ENCODE measurements around the gene ACAA1. TPM values are rescaled to one million over a fixed set of nuclear protein-coding genes. Genes with fewer than 3 reads are reported as not detected.

ACAA1 gene
- total and polyA plus RNA-seq, 9 of the 15 experiments (the other 6 are each of a cell fraction or from before 2014, with no cell fraction given), result 4.0 to 88.9 (median 57.2) TPM

DNA sequence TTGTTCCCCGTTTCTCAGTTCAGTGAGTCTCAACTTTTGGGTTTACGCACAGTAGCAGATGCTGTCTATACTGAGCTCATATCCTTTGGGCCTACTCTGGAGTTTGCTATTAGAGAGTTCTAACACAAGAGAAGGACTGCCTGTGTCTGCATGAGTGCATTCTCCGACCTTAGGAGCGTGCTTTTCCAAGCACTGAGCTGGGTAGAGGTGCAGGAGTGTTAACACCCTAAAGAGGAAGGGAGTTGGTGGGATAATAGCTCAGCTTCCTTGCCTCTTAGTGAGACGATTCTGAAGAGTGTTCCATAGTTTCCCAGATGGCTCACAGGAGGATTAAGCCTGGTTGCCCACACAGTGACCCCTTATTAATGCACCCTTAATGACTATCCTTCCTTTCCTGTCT lies 21.5 kb upstream of the ACAA1 start:
- no peaks in the 10 kb centered on the region for H3K27me3 ChIP-seq (ENCODE audit: control insufficient read depth in 2 of 2, insufficient read depth in 2 of 2, low read length in 2 of 2)
- no peak overlapping the region for H3K4me2 ChIP-seq (ENCODE audit: insufficient read depth, low read length)
- no peaks in the 10 kb centered on the region for H3K9me3 ChIP-seq (replicated peaks; ENCODE audit: control insufficient read depth, insufficient read depth, low read depth, low read length)
- TF ChIP-seq HSF4 (CRISPR knock-in tag; IDR thresholded peaks at IDR 0.05; ENCODE audit: borderline replicate concordance) (no peak), SRSF3 (IDR thresholded peaks at IDR 0.05; ENCODE audit: insufficient read depth, low read length) (no peak), FOXJ3 (CRISPR knock-in tag; IDR thresholded peaks at IDR 0.05) (no peak), GTF2A2 (tag; IDR thresholded peaks at IDR 0.05) (no peak), ZEB2 (IDR thresholded peaks at IDR 0.05) (no peak), TCF7 (IDR thresholded peaks at IDR 0.05; ENCODE audit: borderline replicate concordance) (no peak), ZNF124 (CRISPR knock-in tag; IDR thresholded peaks at IDR 0.05) (no peak), SREBF1 (IDR thresholded peaks at IDR 0.05; ENCODE audit: borderline replicate concordance, low read depth, low read length) (no peak), ZNF77 (CRISPR knock-in tag; IDR thresholded peaks at IDR 0.05) (no peak), GATAD2A (IDR thresholded peaks at IDR 0.05) (no peak), ERF (CRISPR knock-in tag; IDR thresholded peaks at IDR 0.05) (no peak), NFIC (IDR thresholded peaks at IDR 0.05) (no peak)
- TF ChIP-seq, protein P1, sequence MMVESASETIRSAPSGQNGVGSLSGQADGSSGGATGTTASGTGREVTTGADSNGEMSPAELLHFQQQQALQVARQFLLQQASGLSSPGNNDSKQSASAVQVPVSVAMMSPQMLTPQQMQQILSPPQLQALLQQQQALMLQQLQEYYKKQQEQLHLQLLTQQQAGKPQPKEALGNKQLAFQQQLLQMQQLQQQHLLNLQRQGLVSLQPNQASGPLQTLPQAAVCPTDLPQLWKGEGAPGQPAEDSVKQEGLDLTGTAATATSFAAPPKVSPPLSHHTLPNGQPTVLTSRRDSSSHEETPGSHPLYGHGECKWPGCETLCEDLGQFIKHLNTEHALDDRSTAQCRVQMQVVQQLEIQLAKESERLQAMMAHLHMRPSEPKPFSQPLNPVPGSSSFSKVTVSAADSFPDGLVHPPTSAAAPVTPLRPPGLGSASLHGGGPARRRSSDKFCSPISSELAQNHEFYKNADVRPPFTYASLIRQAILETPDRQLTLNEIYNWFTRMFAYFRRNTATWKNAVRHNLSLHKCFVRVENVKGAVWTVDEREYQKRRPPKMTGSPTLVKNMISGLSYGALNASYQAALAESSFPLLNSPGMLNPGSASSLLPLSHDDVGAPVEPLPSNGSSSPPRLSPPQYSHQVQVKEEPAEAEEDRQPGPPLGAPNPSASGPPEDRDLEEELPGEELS (CRISPR knock-in tag; IDR thresholded peaks at IDR 0.05; ENCODE audit: borderline replicate concordance), result no peak
- no peak overlapping the region for H3K27ac ChIP-seq (ENCODE audit: extremely low read depth, low read depth, low read length)
- BruUV-seq (replicated peaks), result no TSS peak
- WGBS (ENCODE audit: insufficient coverage, low coverage, missing lambda C conversion rate), result 28% methylated on average over 5 of the region's 5 CpGs
- no peaks in the 10 kb centered on the region for H3K9me1 ChIP-seq (ENCODE audit: control insufficient read depth, insufficient read depth, low read length)
- peaks cover 3 to 9% of the 10 kb centered on the region in 2 experiments; a peak in 3 of 5 replicates for H3K4me1 ChIP-seq (replicated peaks in 1 of 2; ENCODE audit: control insufficient read depth in 2 of 2, insufficient read depth in 2 of 2, low read length in 2 of 2)
- ChIA-PET CTCF (ENCODE audit: low intra/inter-chr PET ratio) (no interaction called here), POLR2A (interaction anchor here (0.6 to 2.2 kb wide), 5 partner anchors 8 to 456 kb away, joined by 3 to 8 read pairs (median 3); no protein-coding TSS in a partner anchor)
- FAIRE-seq (no peak), DNase-seq (ENCODE audit: extremely low read depth in 1 of 4, low spot score in 3 of 4) (no peak), ATAC-seq (peak; percentile 21; the same call in 2 of the 3 replicates)
- peak overlapping the region; percentile 56 for H2AFZ ChIP-seq (ENCODE audit: low read depth, low read length)
- H3K4me3 ChIP-seq, result no peak overlapping the region
- no peaks in the 10 kb centered on the region for H4K20me1 ChIP-seq (replicated peaks; ENCODE audit: control insufficient read depth, insufficient read depth, low read length)
- no peak overlapping the region for H3K9ac ChIP-seq (ENCODE audit: insufficient read depth in 1 of 2, low read depth in 2 of 2, low read length in 2 of 2)
- intact Hi-C loops (cut with micrococcal nuclease), result no loop called here
- H3K79me2 ChIP-seq (ENCODE audit: control insufficient read depth, insufficient read depth, low read length), result no peaks in the 10 kb centered on the region
- H3K36me3 ChIP-seq (ENCODE audit: control insufficient read depth, insufficient read depth, low read length), result no peaks in the 10 kb centered on the region
- in situ Hi-C loops (cut with MboI), result no loop called here

Measured in K562 (cell line).